Measurements from ENCODE around the gene CDK2AP2.
"Not testable (repeated sequence)": the region's sequence is repeated elsewhere in the genome, so short reads cannot be mapped to it uniquely, and the experiment has no call there.

The CDK2AP2 gene

DNA sequence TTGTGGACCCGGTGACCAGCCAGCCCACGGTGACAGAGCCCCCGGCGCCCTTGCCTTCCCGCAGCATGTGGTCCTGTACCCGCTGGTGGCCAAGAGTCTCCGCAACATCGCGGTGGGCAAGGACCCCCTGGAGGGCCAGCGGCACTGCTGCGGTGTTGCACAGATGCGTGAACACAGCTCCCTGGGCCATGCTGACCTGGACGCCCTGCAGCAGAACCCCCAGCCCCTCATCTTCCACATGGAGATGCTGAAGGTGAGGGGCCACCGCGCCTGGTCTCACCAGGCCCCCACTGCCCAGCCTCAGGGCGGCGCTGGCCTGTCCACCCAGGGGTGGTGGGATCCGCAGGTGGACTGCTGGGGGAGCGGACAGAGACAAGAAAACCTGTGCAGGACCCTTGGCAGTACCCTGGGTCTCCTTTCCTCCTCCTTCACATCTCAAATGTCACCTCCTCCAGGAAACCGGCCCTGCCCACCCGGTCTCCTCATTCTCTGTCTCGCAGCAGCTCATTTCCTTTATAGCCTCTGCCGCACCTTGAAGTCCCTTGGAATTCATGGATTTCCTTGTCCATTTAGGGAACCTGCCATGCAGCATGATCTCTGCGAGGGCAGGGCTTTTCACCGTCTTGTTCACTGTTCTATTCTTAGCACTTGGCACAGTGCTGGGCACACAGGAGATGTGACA is 18.6 kb downstream of the CDK2AP2 start:
- TF ChIP-seq FOXM1 (IDR thresholded peaks at IDR 0.05; ENCODE audit: borderline replicate concordance) = no peak
- ChIA-PET CTCF (no interaction called here), POLR2A (no interaction called here)
- DNase-seq (ENCODE audit: extremely low spot score) = no peak

DNA sequence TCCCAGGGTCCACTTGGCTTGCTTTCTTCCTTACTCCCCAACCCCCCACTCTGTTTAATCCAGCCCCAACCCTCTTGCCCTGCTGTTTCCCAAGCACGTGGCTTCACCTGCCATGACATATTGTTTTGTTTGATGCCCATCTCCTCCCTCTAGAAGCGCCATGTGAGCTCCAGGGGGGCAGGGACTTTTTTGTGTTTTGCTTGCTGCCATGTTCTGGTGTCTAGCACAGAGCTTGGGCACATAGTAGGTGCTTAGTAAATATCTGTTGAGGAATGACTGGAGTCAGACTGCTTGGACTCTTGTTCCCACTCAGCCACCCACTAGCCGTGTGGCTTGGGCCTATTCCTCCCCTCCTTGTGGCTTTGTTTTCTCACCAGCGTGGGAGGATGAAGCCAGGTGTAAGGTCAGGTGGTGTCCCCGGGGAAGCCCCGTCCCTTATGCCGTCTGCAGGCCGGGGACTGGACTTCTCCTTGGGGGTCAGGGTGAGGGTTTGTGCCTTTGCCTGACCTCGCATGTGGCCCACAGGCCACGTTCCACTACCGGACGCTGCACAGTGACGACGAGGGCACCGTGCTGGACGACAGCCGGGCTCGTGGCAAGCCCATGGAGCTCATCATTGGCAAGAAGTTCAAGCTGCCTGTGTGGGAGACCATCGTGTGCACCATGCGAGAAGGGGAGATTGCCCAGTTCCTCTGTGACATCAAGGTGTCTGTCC is 21.3 kb downstream of the CDK2AP2 start:
- TF ChIP-seq HDGF (IDR thresholded peaks at IDR 0.05; ENCODE audit: borderline replicate concordance) (no peak), FOXM1 (IDR thresholded peaks at IDR 0.05; ENCODE audit: borderline replicate concordance) (no peak), FOXA1 (IDR thresholded peaks at IDR 0.05) (no peak), CTBP1 (IDR thresholded peaks at IDR 0.05; ENCODE audit: borderline replicate concordance) (no peak), ZNF384 (IDR thresholded peaks at IDR 0.05) (no peak), LEF1 (IDR thresholded peaks at IDR 0.05; ENCODE audit: borderline replicate concordance) (no peak), SUZ12 (IDR thresholded peaks at IDR 0.05) (no peak), FOXK2 (IDR thresholded peaks at IDR 0.05) (no peak), ARNT (IDR thresholded peaks at IDR 0.05) (no peak), L3MBTL2 (conservative IDR thresholded peaks at IDR 0.05) (no peak), NFRKB (IDR thresholded peaks at IDR 0.05) (no peak), ELF4 (IDR thresholded peaks at IDR 0.05) (no peak), TARDBP (IDR thresholded peaks at IDR 0.05) (no peak), SP1 (IDR thresholded peaks at IDR 0.05) (no peak), BHLHE40 (IDR thresholded peaks at IDR 0.05; ENCODE audit: borderline replicate concordance) (no peak)
- TF ChIP-seq, protein P1, sequence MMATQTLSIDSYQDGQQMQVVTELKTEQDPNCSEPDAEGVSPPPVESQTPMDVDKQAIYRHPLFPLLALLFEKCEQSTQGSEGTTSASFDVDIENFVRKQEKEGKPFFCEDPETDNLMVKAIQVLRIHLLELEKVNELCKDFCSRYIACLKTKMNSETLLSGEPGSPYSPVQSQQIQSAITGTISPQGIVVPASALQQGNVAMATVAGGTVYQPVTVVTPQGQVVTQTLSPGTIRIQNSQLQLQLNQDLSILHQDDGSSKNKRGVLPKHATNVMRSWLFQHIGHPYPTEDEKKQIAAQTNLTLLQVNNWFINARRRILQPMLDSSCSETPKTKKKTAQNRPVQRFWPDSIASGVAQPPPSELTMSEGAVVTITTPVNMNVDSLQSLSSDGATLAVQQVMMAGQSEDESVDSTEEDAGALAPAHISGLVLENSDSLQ (IDR thresholded peaks at IDR 0.05) = no peak
- DNase-seq (ENCODE audit: extremely low spot score) = no peak
- CTCF ChIA-PET = no interaction called here
- POLR2A ChIA-PET = no interaction called here

DNA sequence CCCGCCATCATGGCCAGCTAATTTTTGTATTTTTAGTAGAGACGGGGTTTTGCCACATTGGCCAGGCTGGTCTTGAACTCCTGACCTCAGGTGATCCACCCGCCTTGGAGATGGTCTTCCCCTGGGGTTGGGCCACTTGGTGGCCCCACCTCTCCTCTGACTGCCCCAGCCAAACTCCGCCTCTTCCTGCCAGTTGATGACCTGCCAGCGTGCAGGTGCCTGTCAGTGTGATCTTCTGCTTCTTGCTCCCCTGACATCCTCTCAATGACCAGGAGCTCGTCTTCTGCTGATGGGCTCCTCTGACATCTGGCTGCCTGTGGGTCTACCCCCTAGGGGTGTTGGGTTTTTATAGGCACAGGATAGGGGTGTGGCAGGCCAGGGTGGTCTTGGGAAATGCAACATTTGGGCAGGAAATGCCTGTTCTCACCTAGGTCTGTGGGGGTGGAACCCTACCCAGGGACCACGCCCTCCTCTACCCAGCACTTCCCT is 22.0 kb downstream of the CDK2AP2 start:
- DNase-seq (ENCODE audit: extremely low spot score); POLR2A ChIA-PET; CTCF ChIA-PET: not testable (repeated sequence)

DNA sequence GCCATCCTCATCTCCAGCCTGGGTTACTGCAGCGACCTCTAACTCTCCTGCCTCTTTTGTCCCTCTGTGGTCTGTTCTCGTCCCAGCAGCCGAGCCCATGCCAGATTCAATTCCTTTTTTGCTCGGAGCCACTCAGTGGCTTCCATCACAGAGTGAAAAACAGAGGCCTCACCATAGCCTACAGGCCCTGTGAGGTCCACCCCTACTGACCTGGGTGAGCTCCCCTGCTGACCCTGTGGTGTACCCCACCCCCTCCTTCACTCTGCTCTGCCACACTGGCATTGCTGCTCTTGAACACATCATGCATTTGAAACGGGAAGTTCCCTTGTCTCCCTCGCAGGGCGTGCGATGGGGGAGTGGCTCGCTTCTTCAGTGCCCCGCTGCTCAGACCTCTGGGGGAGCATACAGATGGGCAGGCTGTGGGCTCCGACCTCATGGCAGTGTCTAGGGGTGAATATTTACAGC is 23.1 kb downstream of the CDK2AP2 start:
- ChIA-PET CTCF (no interaction called here), POLR2A (no interaction called here)
- no peak for DNase-seq (ENCODE audit: extremely low spot score)
- TF ChIP-seq HDGF (IDR thresholded peaks at IDR 0.05; ENCODE audit: borderline replicate concordance) (no peak), BHLHE40 (IDR thresholded peaks at IDR 0.05; ENCODE audit: borderline replicate concordance) (no peak), ARNT (IDR thresholded peaks at IDR 0.05) (no peak), SUZ12 (IDR thresholded peaks at IDR 0.05) (no peak), SP1 (IDR thresholded peaks at IDR 0.05) (no peak), L3MBTL2 (conservative IDR thresholded peaks at IDR 0.05) (no peak), FOXK2 (IDR thresholded peaks at IDR 0.05) (no peak), LEF1 (IDR thresholded peaks at IDR 0.05; ENCODE audit: borderline replicate concordance) (no peak), FOXM1 (IDR thresholded peaks at IDR 0.05; ENCODE audit: borderline replicate concordance) (no peak), CTBP1 (IDR thresholded peaks at IDR 0.05; ENCODE audit: borderline replicate concordance) (no peak), TARDBP (IDR thresholded peaks at IDR 0.05) (no peak), ZNF384 (IDR thresholded peaks at IDR 0.05) (no peak), NFRKB (IDR thresholded peaks at IDR 0.05) (no peak), FOXA1 (IDR thresholded peaks at IDR 0.05) (no peak)
- TF ChIP-seq, protein P1 (IDR thresholded peaks at IDR 0.05) = no peak

DNA sequence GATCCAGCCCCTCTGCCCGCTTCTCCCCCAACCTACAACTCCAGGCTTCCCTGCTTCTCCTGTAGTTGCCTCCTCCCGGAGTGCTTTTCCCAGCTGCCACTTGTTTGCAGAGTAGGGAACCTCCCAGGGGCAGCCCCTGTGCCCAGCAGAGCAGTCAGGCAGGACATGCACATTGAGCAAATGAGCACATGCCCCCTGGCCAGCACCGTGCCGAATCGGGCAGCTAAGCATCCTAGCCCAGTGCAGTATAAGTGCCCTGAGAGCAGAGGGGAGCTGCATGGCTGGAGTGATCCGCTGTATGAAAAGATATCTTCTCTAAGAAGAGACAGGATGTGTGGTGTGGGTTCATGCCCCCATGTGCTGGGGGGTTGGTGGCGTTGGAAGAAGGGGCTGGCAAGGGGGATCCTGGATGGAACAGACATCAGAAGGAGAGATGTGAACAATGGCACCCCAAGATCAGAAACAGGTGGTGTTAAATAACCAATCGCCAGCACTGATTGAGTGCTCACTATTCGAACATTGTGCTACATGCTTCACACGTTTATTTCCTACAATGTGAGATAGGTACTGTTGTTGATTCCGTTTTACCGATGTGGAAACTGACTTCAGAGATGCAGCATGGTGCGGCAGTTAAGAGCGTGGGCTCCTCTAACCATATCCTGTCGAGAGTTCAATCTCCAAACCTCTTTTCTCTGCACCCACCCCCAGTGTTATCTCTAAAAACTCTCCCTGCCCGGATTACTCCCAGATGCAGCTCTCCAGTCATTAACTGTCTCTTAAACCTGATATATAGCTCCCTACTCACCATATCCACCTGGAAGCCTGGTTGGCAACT is 23.9 kb downstream of the CDK2AP2 start:
- POLR2A ChIA-PET = no interaction called here
- TF ChIP-seq FOXK2 (IDR thresholded peaks at IDR 0.05) (no peak), CTBP1 (IDR thresholded peaks at IDR 0.05; ENCODE audit: borderline replicate concordance) (no peak), FOXA1 (IDR thresholded peaks at IDR 0.05) (no peak), SP1 (IDR thresholded peaks at IDR 0.05) (no peak), BHLHE40 (IDR thresholded peaks at IDR 0.05; ENCODE audit: borderline replicate concordance) (no peak), ELF4 (IDR thresholded peaks at IDR 0.05) (no peak), L3MBTL2 (conservative IDR thresholded peaks at IDR 0.05) (no peak), TARDBP (IDR thresholded peaks at IDR 0.05) (no peak), SUZ12 (IDR thresholded peaks at IDR 0.05) (no peak), FOXM1 (IDR thresholded peaks at IDR 0.05; ENCODE audit: borderline replicate concordance) (no peak), ARNT (IDR thresholded peaks at IDR 0.05) (no peak), HDGF (IDR thresholded peaks at IDR 0.05; ENCODE audit: borderline replicate concordance) (no peak)
- TF ChIP-seq, protein P1 (IDR thresholded peaks at IDR 0.05) = no peak
- no peak for DNase-seq (ENCODE audit: extremely low spot score)
- CTCF ChIA-PET = no interaction called here

Data from HEK293T (cell line).